ENCODE measurements around the gene ZNF771.

Gene ZNF771

DNA sequence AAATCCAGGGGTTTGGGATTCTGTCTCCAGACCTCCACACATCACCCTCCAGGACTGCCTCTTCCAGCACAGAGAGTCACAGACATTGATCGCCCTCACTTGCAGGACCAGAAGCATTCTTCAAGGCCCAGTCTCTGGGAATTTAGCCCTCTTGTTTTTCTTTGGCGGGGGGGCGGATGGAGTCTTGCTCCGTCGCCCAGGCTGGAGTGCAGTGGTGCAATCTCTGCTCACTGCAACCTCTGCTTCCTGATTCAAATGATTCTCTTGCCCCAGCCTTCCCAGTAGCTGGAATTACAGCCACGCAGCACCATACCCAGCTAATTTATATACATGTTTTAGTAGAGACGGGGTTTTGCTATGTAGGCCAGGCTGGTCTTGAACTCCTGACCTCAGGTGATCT lies 56.7 kb downstream of the ZNF771 start:
- DNase-seq (ENCODE audit: low read depth in 2 of 2): no peak

Measured in stimulated activated CD8-positive, alpha-beta memory T cell treated with anti-CD3 and anti-CD28 coated beads, Interleukin-7, amount 100 ng/mL, for 4 hours (primary cell).